IgD-negative memory B cell (primary cell): ENCODE measurements around the gene ZNRF3. TPM values are rescaled to one million over a fixed set of nuclear protein-coding genes. Genes with fewer than 3 reads are reported as not detected.
"Not testable (repeated sequence)": the region's sequence is repeated elsewhere in the genome, so short reads cannot be mapped to it uniquely, and the experiment has no call there.

Source experiments
- H3K27ac Mint-ChIP-seq, 3 donors: one replicate each; pipeline ENCODE4 v1.8.0; 2020 to 2022; ENCODE audit warnings: mild to moderate bottlenecking in 3 of 3, mixed read lengths in 3 of 3, moderate library complexity in 1 of 3
- H3K27me3 Mint-ChIP-seq: one replicate; pipeline ENCODE4 v1.8.0; 2021; ENCODE audit warnings: mixed read lengths
- H3K36me3 Mint-ChIP-seq: one replicate; pipeline ENCODE4 v1.8.0; 2020; ENCODE audit warnings: mild to moderate bottlenecking, mixed read lengths
- H3K4me1 Mint-ChIP-seq, 3 donors: one replicate each; pipeline ENCODE4 v1.8.0; 2020 to 2022; ENCODE audit warnings: mixed read lengths in 3 of 3, mild to moderate bottlenecking in 1 of 3
- H3K4me3 Mint-ChIP-seq, 4 donors: one replicate each; pipeline ENCODE4 v1.8.0; 2020 to 2022; ENCODE audit warnings: mild to moderate bottlenecking in 4 of 4, mixed read lengths in 4 of 4, moderate library complexity in 3 of 4
- H3K9me3 Mint-ChIP-seq, 3 donors: one replicate each; pipeline ENCODE4 v1.8.0; 2020 to 2021; ENCODE audit warnings: mixed read lengths in 3 of 3, mild to moderate bottlenecking in 1 of 3
- polyA plus RNA-seq: library from polyadenylated mRNA; unstranded; fragments of 300-500 nt; fragmentation: Illumina TruSeq; gene quantifications from one replicate; pipeline ENCODE4 v1.2.3, GENCODE V29; 2021

ZNRF3 gene
- polyA plus RNA-seq, 1 donor from 2014 or later: 0.16 TPM

- no peak overlapping the region for H3K4me3 Mint-ChIP-seq
- H3K9me3 Mint-ChIP-seq: peaks cover 0 to 2% (median 0%) of the 10 kb centered on the region in 3 donors
- no peaks in the 10 kb centered on the region for H3K36me3 Mint-ChIP-seq
- no peaks in the 10 kb centered on the region for H3K4me1 Mint-ChIP-seq
- H3K27me3 Mint-ChIP-seq: no peaks in the 10 kb centered on the region
- no peak overlapping the region for H3K27ac Mint-ChIP-seq
Measured at GRCh38 chr22:28999919-29000556, 116.7 kb downstream of the ZNRF3 start.

- Mint-ChIP-seq H3K4me3 (no peak overlapping the region), H3K9me3 (peaks cover 0 to 2% (median 0%) of the 10 kb centered on the region in 3 donors), H3K36me3 (no peaks in the 10 kb centered on the region), H3K27ac (no peak overlapping the region), H3K27me3 (no peaks in the 10 kb centered on the region), H3K4me1 (no peaks in the 10 kb centered on the region)
Measured at GRCh38 chr22:29000641-29001040, 117.3 kb downstream of the ZNRF3 start.

DNA sequence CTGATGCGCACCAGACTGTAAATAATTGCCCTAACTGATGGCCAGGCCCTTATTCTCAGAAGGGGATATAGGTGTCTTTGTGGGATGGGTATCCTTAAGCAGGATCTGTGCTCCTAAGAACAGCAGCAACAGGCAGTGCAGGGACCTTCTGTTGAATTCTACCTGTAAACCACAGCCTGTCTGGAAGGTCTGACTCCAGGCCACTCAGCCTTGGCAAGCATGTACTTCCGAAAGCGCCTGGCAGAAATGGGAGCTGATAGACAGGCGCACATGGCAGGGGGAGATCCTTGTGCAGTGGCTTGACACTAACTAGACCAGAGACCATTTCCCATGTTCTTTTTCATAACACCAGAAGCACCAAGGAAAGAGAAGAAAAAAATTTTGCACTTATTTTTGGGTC lies 119.2 kb downstream of the ZNRF3 start:
- H3K27me3 Mint-ChIP-seq: peaks cover 1% of the 10 kb centered on the region
- no peak overlapping the region for H3K4me3 Mint-ChIP-seq
- no peaks in the 10 kb centered on the region for H3K36me3 Mint-ChIP-seq
- H3K9me3 Mint-ChIP-seq: peaks cover 0 to 2% (median 0%) of the 10 kb centered on the region in 3 donors
- no peak overlapping the region for H3K27ac Mint-ChIP-seq
- no peaks in the 10 kb centered on the region for H3K4me1 Mint-ChIP-seq

DNA sequence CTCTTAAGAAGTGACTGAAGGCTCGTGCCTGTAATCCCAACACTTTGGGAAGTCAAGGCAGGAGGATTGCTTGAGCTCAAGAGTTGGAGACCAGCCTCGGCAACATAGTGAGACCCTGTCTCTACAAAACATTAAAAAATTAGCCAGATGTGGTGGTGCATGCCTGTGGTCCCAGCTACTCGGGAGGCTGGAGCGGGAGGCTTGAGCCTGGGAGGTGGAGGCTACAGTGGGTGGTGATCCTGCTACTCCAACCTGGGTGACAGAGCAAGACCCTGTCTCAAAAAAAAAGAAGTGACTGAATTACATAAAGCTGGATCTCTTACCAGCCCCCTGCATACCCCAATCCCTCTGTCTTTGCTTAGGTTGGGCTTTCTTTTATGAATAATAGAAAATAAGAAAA lies 120.2 kb downstream of the ZNRF3 start:
- Mint-ChIP-seq H3K4me3 (no peak overlapping the region), H3K4me1 (no peaks in the 10 kb centered on the region), H3K27me3 (peaks cover 1% of the 10 kb centered on the region), H3K27ac (no peak overlapping the region), H3K9me3 (peaks cover 0 to 2% (median 0%) of the 10 kb centered on the region in 3 donors), H3K36me3 (no peaks in the 10 kb centered on the region)

DNA sequence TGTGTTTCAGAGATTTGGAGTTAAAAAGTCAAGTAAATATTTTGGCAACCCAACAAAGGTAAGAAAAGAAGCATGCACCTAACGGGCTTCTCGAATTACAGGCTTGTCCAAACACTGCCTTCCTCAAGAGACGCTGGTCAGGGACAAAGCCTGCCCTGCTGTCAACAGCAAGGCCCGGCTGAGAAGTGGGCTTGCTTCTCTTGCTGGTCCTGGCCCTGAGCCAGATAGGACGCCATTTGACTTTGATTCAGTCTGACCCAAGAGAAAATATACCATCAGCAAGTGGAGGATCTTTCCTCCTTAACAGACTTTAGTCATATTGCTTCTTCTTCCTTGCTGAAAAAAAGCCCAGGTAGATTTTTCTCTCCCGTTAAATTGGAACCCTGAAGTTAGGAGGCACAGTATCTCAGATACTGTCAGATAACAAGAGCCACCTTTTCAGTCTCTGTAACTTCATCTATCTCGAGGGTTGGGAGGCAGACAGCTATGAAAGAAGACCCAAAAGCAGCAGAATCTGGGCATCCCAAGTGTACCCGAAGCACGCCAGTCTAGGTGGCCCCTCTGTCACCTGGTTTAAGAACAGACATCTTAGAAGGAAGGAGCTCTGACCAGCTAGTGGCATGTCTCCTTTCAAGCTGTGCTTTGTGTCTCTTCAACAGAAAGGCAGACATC lies 120.7 kb downstream of the ZNRF3 start:
- H3K4me1 Mint-ChIP-seq: no peaks in the 10 kb centered on the region
- H3K27me3 Mint-ChIP-seq: peaks cover 1% of the 10 kb centered on the region
- no peak overlapping the region for H3K27ac Mint-ChIP-seq
- H3K4me3 Mint-ChIP-seq: no peak overlapping the region
- H3K9me3 Mint-ChIP-seq: peaks cover 0 to 2% (median 0%) of the 10 kb centered on the region in 3 donors
- H3K36me3 Mint-ChIP-seq: no peaks in the 10 kb centered on the region

DNA sequence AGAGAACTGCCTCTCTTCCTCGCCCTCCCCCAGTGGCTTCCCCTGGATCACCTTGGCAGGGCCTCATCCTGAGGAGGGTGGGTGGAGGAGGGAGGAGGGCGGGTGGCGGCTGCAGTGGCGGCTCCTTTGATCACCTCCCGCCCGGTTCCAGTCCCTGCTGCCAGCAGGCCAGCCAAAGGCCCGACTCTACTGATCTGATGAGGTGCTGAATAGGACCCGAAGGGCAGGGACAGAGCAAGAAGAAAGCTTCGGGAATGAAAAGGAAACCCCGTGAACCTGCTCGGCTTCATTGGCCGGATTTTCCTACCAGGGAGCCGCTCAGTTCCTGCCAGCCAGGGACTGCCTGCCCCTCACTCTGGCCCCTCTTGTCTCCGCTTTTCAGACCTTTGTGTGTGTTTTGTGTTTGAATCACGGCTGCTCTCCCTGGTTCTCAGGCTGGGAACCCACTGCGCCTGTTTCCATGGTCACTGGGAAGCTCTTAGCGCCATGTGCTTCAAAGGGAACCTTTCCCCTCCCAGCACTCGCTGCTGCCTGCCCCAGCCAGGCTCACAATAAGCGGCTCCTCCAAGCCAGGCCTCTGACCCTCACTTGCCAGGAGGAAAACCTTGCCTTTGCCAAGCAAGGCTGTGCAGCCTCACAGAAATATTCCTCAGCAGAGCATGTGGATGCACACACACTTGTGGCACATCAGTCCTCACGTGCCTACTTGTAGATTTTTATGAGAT lies 121.4 kb downstream of the ZNRF3 start:
- no peak overlapping the region for H3K27ac Mint-ChIP-seq
- peaks cover 1% of the 10 kb centered on the region for H3K27me3 Mint-ChIP-seq
- no peaks in the 10 kb centered on the region for H3K36me3 Mint-ChIP-seq
- H3K9me3 Mint-ChIP-seq: peaks cover 0 to 2% (median 0%) of the 10 kb centered on the region in 3 donors
- H3K4me3 Mint-ChIP-seq: no peak overlapping the region
- no peaks in the 10 kb centered on the region for H3K4me1 Mint-ChIP-seq

GRCh38 chr22:29005754-29006153 lies 122.4 kb downstream of the ZNRF3 start:
- H3K4me3 Mint-ChIP-seq, H3K4me1 Mint-ChIP-seq, H3K9me3 Mint-ChIP-seq, H3K36me3 Mint-ChIP-seq, H3K27me3 Mint-ChIP-seq, H3K27ac Mint-ChIP-seq: not testable (repeated sequence)

DNA sequence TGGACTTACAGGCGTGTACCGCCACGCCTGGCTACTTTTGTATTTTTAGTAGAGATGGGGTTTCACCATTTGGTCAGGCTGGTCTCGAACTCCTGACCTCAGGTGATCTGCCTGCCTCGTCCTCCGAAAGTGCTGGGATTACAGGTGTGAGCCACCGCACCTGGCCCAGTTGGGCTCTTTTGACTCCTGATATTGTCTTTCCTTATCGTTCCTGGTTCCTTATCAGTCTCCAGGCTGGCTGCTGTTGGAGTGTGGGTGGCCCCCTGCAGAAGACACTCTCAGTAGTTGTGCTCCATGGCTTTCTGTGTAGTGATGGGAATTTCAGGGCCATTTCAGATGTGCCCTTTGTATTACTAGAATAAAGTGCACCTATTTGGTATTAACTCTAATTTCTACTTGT lies 123.0 kb downstream of the ZNRF3 start:
- no peaks in the 10 kb centered on the region for H3K36me3 Mint-ChIP-seq
- no peaks in the 10 kb centered on the region for H3K9me3 Mint-ChIP-seq
- no peak overlapping the region for H3K4me3 Mint-ChIP-seq
- no peaks in the 10 kb centered on the region for H3K4me1 Mint-ChIP-seq
- H3K27ac Mint-ChIP-seq: no peak overlapping the region
- peaks cover 1% of the 10 kb centered on the region for H3K27me3 Mint-ChIP-seq

GRCh38 chr22:29009148-29009547 lies 125.8 kb downstream of the ZNRF3 start:
- Mint-ChIP-seq H3K27ac (no peak overlapping the region), H3K9me3 (no peaks in the 10 kb centered on the region), H3K27me3 (peaks cover 1% of the 10 kb centered on the region), H3K4me1 (no peaks in the 10 kb centered on the region), H3K4me3 (no peak overlapping the region), H3K36me3 (no peaks in the 10 kb centered on the region)

GRCh38 chr22:29011240-29012100 lies 128.1 kb downstream of the ZNRF3 start:
- Mint-ChIP-seq H3K4me1 (peaks cover 2 to 6% (median 4%) of the 10 kb centered on the region in 3 donors), H3K9me3 (no peaks in the 10 kb centered on the region), H3K27me3 (peaks cover 2% of the 10 kb centered on the region), H3K4me3 (no peak overlapping the region), H3K27ac (no peak overlapping the region), H3K36me3 (no peaks in the 10 kb centered on the region)

- Mint-ChIP-seq H3K9me3 (no peaks in the 10 kb centered on the region), H3K27me3 (peaks cover 1% of the 10 kb centered on the region), H3K36me3 (no peaks in the 10 kb centered on the region)
Measured at GRCh38 chr22:29012101-29012433, 128.7 kb downstream of the ZNRF3 start.

DNA sequence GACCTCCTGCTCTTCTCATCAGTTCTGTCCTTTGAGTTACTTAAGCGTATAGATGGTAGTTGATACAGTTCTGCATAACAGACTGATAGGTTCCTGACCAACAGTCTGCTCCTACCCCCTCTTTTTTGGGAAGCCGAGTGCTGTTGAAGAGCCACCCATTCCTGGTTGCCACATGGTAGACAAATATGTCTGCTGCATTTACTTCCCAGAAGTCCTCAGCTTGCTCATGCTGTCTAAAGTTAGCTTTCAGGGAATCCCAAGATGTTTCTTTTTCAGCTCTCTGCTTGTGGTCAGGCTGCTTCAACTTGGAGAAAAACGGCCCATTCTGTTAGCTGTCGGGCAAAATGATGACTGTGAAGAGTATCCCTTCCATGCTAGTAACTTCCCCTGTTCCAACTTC lies 129.6 kb downstream of the ZNRF3 start:
- Mint-ChIP-seq H3K9me3 (no peaks in the 10 kb centered on the region), H3K4me1 (peaks cover 2 to 7% (median 4%) of the 10 kb centered on the region in 3 donors), H3K27ac (no peak overlapping the region), H3K4me3 (no peak overlapping the region), H3K27me3 (peaks cover 3% of the 10 kb centered on the region), H3K36me3 (no peaks in the 10 kb centered on the region)

More at GRCh38 chr22:29012101-29012433, 128.7 kb downstream of the ZNRF3 start:
- Mint-ChIP-seq H3K4me1 (peaks cover 2 to 7% (median 4%) of the 10 kb centered on the region in 3 donors), H3K4me3 (no peak overlapping the region), H3K27ac (no peak overlapping the region)

DNA sequence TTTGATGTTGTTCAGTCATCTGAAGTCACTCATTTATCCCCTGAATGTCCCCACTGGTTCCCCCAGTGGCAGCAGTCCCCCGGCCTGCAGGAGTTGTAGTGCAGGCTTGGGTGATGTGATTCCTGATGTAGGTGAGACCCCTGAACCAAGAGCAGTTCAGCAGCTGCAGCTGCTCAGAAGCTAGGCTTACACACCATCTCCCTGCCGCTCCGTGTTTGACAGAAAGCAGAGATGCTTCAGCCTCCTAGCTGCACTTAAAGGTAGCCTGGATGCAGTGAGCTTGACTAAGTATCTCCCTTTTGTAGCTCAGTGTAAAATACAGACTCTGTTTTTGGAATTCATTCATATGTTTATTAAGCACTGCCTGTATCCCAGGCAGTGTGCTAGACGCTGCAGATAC lies 130.9 kb downstream of the ZNRF3 start:
- peaks cover 7% of the 10 kb centered on the region for H3K27me3 Mint-ChIP-seq
- H3K4me1 Mint-ChIP-seq: peaks cover 2 to 7% (median 4%) of the 10 kb centered on the region in 3 donors
- no peak overlapping the region for H3K4me3 Mint-ChIP-seq
- no peak overlapping the region for H3K27ac Mint-ChIP-seq
- no peaks in the 10 kb centered on the region for H3K36me3 Mint-ChIP-seq
- peaks cover 0 to 6% (median 0%) of the 10 kb centered on the region in 3 donors for H3K9me3 Mint-ChIP-seq

DNA sequence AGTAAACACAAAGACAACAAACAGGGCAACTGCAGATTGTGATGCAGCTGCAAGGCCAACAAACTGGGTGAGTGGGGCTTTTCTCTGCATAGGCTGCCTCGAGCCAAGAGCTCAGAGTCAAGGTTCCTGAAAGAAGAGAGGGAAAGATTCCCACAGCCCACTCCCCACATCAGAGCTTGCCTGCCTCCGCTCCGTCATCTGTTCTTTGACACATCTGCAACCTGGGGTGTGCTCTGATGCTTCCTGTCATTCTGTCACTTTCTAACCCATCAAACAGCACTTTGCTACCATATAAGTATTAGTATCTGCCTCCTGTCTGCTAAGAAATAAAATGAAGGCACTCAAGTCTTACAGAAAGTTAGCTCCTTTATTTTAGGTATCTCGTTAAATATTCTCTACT lies 131.4 kb downstream of the ZNRF3 start:
- Mint-ChIP-seq H3K27me3 (peaks cover 7% of the 10 kb centered on the region), H3K4me3 (no peak overlapping the region)

More for the DNA sequence above, 131.4 kb downstream of the ZNRF3 start:
- H3K36me3 Mint-ChIP-seq: no peaks in the 10 kb centered on the region
- H3K9me3 Mint-ChIP-seq: peaks cover 0 to 6% (median 0%) of the 10 kb centered on the region in 3 donors
- H3K4me1 Mint-ChIP-seq: peaks cover 2 to 7% (median 4%) of the 10 kb centered on the region in 3 donors
- H3K27ac Mint-ChIP-seq: no peak overlapping the region
